A673 (cell line): ENCODE measurements around the gene ALX4. TPM values are rescaled to one million over a fixed set of nuclear protein-coding genes. Genes with fewer than 3 reads are reported as not detected.

ENCODE experiments used
- BruUV-seq: library from RNA; stranded (reverse); fragments of 400-500 nt; replicated peaks from 2 replicates; lab custom pipeline; 2021; lab: Mats Ljungman, UMichigan
- CTCF ChIA-PET: fragments of 300-600 bp; sonication (Branson Sonifier 250); formaldehyde crosslinking; loops from one replicate; lab custom pipeline; 2022; ENCODE audit warnings: antibody characterized with exemption; lab: Charles Lee
- POLR2A ChIA-PET: fragments of 300-600 bp; sonication (Branson Sonifier 250); formaldehyde crosslinking; loops from one replicate; lab custom pipeline; 2022; ENCODE audit warnings: antibody characterized with exemption; ENCODE audit not compliant: low non-redundant PET; lab: Charles Lee
- DNase-seq: peaks from one replicate; pipeline ENCODE4 v3.0.0-alpha.2; 2015; ENCODE audit warnings: low spot score
- H3K27ac ChIP-seq: fragments of 200-600 bp; sonication (generic); 2 replicates; pipeline ENCODE4 v1.5.1; 2016; ENCODE audit warnings: mixed run types, low read depth, mild to moderate bottlenecking, mixed read lengths, antibody characterized with exemption, low read length; ENCODE audit not compliant: poor library complexity, severe bottlenecking
- H3K27me3 ChIP-seq: fragments of 200-600 bp; sonication (generic); replicated peaks from 2 replicates; pipeline ENCODE4 v1.6.1; 2017; ENCODE audit warnings: mixed run types, low read depth, mild to moderate bottlenecking, mixed read lengths, antibody characterized with exemption, low read length; ENCODE audit not compliant: insufficient read depth, poor library complexity
- H3K36me3 ChIP-seq: fragments of 200-600 bp; sonication (generic); 2 replicates; pipeline ENCODE4 v1.6.1; 2016; ENCODE audit warnings: mixed run types, mild to moderate bottlenecking, mixed read lengths, antibody characterized with exemption, low read length; ENCODE audit not compliant: insufficient read depth, poor library complexity, severe bottlenecking
- H3K4me1 ChIP-seq: fragments of 200-600 bp; sonication (generic); 2 replicates; pipeline ENCODE4 v1.6.1; 2017; ENCODE audit warnings: mixed run types, mild to moderate bottlenecking, mixed read lengths, antibody characterized with exemption, low read length; ENCODE audit not compliant: insufficient read depth, poor library complexity, severe bottlenecking
- H3K4me3 ChIP-seq: fragments of 200-600 bp; sonication (generic); 2 replicates; pipeline ENCODE4 v1.5.1; 2016; ENCODE audit warnings: low read depth, mixed run types, mild to moderate bottlenecking, mixed read lengths, low read length; ENCODE audit not compliant: poor library complexity, severe bottlenecking
- H3K9me3 ChIP-seq: fragments of 200-600 bp; sonication (generic); 2 replicates; pipeline ENCODE4 v1.6.1; 2016; ENCODE audit warnings: mixed run types, low read depth, mild to moderate bottlenecking, mixed read lengths, antibody characterized with exemption, low read length; ENCODE audit not compliant: poor library complexity, severe bottlenecking
- CTCF ChIP-seq: fragments of 300-800, 200-600 bp; sonication (generic); conservative IDR thresholded peaks from 2 replicates; pipeline ENCODE4 v1.5.1; 2017; ENCODE audit warnings: low read depth, mild to moderate bottlenecking, antibody characterized with exemption, low read length, moderate library complexity, mixed read lengths
- EZH2 ChIP-seq: fragments of 200-600 bp; sonication (generic); IDR thresholded peaks from 2 replicates; pipeline ENCODE4 v1.6.1; 2017; ENCODE audit warnings: borderline replicate concordance, low read depth, mild to moderate bottlenecking, mixed read lengths, antibody characterized with exemption, low read length; ENCODE audit not compliant: poor library complexity, severe bottlenecking
- intact Hi-C: fragments of 100-400 bp; cut with micrococcal nuclease; formaldehyde crosslinking; loops from one replicate; pipeline ENCODE4 v1.10.0; 2022; ENCODE audit not compliant: unreplicated experiment
- total RNA-seq: library from RNA; stranded (reverse); gene quantifications from 2 replicates; pipeline ENCODE4 v1.2.3, GENCODE V29; 2021

ALX4 gene
- total RNA-seq, 1 experiment from 2014 or later = 135 TPM

GRCh38 chr11:44224867-44225501 is 85.0 kb downstream of the ALX4 start:
- Histone ChIP-seq H3K27me3 (no peaks in the 10 kb centered on the region), H3K4me1 (peaks cover 7% of the 10 kb centered on the region), H3K27ac (no peak overlapping the region), H3K9me3 (no peaks in the 10 kb centered on the region), H3K36me3 (no peaks in the 10 kb centered on the region), H3K4me3 (no peak overlapping the region)
- no TSS peak for BruUV-seq
- no peak for DNase-seq
- CTCF ChIA-PET = no interaction called here
- intact Hi-C loops = no loop called here
- POLR2A ChIA-PET = interaction anchor here (0.6 kb wide), 1 partner anchor 60 kb away, joined by 7 read pairs; no protein-coding TSS in a partner anchor
- no peak for TF ChIP-seq CTCF
- TF ChIP-seq EZH2 = no peak

GRCh38 chr11:44223238-44223637 is 86.7 kb downstream of the ALX4 start:
- DNase-seq = peak; percentile 38
- no peak overlapping the region for H3K27ac ChIP-seq
- no TSS peak for BruUV-seq
- no peaks in the 10 kb centered on the region for H3K27me3 ChIP-seq
- no peak for TF ChIP-seq CTCF
- TF ChIP-seq EZH2 = no peak
- H3K36me3 ChIP-seq = no peaks in the 10 kb centered on the region
- H3K9me3 ChIP-seq = no peaks in the 10 kb centered on the region
- POLR2A ChIA-PET = interaction anchor here (0.6 kb wide), 1 partner anchor 12 kb away, joined by 3 read pairs; no protein-coding TSS in a partner anchor
- no peak overlapping the region for H3K4me3 ChIP-seq
- CTCF ChIA-PET = interaction anchor here (0.7 kb wide), 1 partner anchor 90 kb away, joined by 6 read pairs; no protein-coding TSS in a partner anchor
- intact Hi-C loops = no loop called here
- H3K4me1 ChIP-seq = peaks cover 7% of the 10 kb centered on the region

- no peak for TF ChIP-seq CTCF
- TF ChIP-seq EZH2 = no peak
- ChIA-PET POLR2A (no interaction called here), CTCF (no interaction called here)
- H3K27ac ChIP-seq = no peak overlapping the region
- H3K4me3 ChIP-seq = no peak overlapping the region
- H3K27me3 ChIP-seq = no peaks in the 10 kb centered on the region
- DNase-seq = no peak
- no TSS peak for BruUV-seq
- peaks cover 7% of the 10 kb centered on the region for H3K4me1 ChIP-seq
- H3K36me3 ChIP-seq = no peaks in the 10 kb centered on the region
- intact Hi-C loops = no loop called here
- H3K9me3 ChIP-seq = no peaks in the 10 kb centered on the region
These were observed 87.9 kb downstream of the ALX4 start for GRCh38 chr11:44221992-44222391.
